Measurements from ENCODE around the gene OCIAD1.
A peak's percentile ranks its signal among the peaks of the same experiment; 100 is the strongest.
"Not testable (repeated sequence)": the region's sequence is repeated elsewhere in the genome, so short reads cannot be mapped to it uniquely, and the experiment has no call there.

Gene OCIAD1

DNA sequence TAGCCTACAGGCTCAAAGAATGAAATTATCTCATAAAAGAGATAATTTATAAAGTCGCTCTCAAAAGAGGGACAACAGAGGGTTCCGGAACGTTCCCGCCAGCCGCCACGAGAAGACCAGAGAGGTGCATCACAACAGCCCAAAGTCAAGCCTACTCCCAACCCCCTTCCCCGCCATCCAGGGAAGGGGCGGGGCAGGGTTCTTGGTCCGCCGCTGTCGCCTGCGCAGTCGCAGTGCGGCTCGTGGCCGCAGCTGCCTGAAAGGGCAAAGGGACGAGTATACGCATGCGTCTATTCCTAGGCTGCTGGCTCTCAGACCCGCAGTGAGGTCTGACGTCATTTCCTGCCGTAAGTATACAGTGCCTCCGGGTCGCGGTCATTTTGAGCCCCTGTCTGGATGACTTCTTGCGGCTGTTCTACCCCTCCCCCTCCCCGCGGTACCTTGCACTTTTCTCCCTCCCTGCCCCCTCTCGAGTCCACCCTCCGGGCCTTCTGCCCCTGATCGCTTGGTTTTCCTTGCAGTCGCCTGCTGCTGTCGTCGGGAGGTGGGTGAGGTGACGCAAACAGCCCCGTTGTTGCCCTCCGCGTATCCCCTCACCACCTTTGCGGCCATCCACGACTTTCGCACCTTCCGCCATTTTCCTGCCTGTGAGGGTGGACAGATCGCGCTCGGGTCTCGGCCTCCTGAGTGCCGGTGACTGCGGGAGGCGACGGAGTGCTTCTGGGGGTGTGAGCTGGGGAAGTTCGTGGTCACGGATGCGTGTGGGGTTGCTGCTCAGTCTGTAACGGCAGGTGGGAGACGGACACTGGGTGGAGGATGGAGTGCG lies at the start of gene OCIAD1:
OCIAD1 (plus strand) TSS at position 383 of the 826 bp plus-strand sequence. CDS start 1,537 bp downstream, outside the sequence.
- peak; percentile 91 for DNase-seq

DNA sequence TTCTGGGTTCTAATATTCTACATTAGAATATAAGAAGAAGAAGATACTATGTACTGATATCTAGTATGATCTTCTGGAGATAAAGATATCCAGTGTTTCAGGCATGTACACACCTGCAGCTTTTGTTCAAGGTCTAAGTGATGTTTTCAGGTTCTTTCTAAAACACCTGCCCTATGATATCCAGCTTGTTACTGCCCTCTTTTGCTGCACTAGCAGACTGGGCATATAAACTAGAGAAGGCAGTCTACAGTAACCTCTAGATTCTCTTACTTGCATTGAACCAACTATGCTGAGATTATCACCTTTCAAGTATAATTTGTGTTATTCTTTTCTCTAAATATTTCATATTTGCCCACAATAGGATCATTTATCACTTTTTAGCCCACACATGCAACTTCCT lies 48.9 kb upstream of the OCIAD1 start:
- DNase-seq = no peak

DNA sequence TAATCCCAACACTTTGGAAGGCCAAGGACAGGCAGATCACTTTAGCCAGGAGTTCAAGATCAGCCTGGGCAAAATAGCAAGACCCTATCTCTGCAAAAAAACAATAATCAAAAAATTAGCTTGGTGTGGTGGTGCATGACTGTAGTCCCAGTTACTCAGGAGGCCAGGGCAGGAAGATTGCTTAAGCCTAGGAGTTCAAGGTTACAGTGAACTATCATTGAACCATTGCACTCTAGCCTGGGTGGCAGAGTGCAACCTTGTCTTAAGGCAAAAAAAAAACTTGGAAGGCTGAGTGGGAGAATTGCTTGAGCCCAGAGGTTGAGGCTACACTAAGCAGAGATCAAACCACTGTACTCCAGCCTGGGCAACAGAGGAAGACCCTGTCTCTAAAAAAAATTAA lies 45.6 kb upstream of the OCIAD1 start:
- no peak for DNase-seq

- DNase-seq = no peak
Observed at GRCh38 chr4:48786549-48786948, 44.3 kb upstream of the OCIAD1 start.

GRCh38 chr4:48787056-48787455 lies 43.8 kb upstream of the OCIAD1 start:
- DNase-seq = no peak

- DNase-seq = no peak
Observed at GRCh38 chr4:48790561-48790960, 40.3 kb upstream of the OCIAD1 start.

GRCh38 chr4:48791313-48791712 lies 39.6 kb upstream of the OCIAD1 start:
- DNase-seq = no peak

DNA sequence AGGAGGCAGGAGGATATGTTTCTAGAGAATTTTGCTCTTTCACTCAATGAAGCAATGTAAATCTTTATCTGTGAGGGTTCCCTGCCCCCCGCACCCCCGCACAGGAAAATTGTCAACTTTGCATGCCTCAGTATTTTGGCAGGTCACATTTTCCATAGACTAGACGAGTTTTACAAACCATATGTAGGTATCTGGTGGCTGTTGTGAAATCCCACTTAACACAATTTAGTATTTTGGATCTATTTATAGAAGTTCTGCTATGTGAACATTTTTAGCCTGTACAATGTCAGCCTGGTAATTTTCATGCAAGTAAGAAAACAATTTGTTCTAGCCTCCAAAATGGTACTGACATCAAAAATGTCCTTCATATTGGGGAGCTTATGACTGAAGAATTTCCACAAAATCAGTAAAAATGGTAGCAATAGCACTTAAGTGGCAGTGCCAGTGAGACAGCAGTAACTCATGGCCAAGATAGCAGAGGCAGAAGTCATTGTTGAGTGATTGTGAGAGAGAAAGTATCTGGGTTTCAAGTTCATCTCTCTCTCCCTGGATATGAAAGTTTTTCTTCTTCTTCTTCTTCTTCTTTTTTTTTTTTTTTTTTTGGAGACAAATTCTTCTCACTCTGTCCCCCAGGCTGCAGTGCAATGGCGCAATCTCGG lies 38.4 kb upstream of the OCIAD1 start:
- DNase-seq = no peak

GRCh38 chr4:48795108-48795507 lies 35.8 kb upstream of the OCIAD1 start:
- no peak for DNase-seq

- DNase-seq = no peak
Observed at GRCh38 chr4:48796191-48796926, 34.5 kb upstream of the OCIAD1 start.

- no peak for DNase-seq
Observed at GRCh38 chr4:48796927-48797679, 33.8 kb upstream of the OCIAD1 start.

DNA sequence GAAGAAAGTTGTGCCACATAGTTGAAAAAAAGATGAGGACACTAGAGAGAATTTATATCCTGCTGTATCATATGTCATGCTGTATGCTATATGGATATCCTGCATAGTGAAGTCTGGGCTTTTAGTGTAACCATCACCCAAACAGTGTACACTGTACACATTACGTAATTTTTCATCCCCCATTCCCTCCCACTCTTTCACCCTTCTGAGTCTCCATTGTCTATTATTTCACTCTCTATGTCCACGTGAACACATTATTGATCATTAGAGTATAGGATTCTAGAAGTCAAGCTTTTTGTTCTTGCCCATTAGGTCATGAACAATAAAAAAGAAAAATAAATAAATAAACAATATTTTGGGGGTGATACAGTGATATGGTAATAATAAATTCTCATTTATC lies 32.8 kb upstream of the OCIAD1 start:
- no peak for DNase-seq

DNA sequence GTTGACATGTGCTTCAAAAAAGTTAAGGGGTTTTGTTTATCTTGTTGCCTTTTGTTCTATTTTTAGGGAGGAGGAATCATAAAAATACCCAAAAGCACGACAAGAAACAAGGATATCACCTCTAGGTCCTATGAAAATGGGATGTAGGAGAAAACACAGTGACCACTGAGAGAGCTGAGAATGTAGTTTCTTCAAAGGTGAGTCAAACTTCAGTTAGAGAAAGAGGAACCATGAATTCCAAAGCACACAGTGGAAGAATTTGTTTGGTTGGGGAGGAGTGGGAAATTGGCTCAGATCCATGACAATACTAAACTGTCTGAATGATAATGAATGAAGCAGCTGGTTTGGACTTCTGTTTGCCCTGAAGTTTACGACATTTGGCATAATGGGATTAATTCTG lies 31.7 kb upstream of the OCIAD1 start:
- no peak for DNase-seq

GRCh38 chr4:48800155-48800554 lies 30.7 kb upstream of the OCIAD1 start:
- not testable (repeated sequence) for DNase-seq

DNA sequence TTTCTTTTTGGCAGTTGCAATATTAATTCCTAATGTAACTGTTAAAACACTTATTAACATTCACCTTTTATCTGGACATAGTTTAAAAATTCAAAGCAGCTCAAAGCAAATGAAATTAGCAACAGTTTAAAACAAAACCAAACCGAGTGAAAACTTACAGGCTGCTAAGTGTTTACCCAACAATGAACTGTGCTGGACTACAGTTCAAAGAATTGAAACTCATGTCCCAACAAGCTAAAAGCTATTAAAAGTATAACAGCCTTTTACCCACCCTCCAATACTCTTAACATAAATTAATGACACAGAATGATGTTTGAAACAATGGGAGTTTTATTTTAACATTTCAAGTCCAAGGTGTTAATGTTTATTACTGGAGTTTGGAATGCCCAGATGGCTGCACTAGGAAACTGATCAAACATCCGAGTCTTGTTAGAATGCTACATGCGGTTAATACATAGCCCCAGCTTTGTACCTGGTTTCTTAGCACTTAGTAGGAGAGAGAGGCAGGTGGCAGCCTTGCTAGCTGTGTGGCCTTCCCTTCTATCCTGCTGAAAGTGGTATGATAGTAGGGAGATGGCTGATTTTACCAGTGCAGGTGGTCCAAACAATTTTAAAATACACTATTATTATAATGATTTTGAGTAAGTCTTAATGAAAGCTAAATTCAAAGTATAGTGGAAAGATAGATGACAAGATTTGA lies 29.7 kb upstream of the OCIAD1 start:
- DNase-seq = peak; percentile 14

- no peak for DNase-seq
Observed at GRCh38 chr4:48804584-48805301, 26.1 kb upstream of the OCIAD1 start.

DNA sequence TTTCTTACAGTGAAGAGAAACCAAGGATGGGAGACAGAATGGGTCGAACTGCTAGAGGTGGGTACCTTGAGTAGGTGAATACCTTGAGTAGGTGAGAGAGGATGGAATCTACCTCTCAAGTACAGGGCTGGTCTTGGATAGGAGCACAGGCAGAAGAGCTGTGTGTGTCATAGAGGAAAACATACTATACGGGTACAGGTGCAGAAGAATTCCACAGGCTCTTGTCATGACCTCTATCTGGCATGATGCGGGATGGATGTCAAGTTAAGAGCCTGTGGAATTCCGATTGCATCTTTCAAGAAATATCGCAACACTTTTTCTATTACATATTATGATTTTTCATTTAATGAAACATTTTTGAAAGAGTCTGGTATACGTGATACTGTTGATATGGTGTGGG lies 18.0 kb upstream of the OCIAD1 start:
- DNase-seq = no peak

- peak; percentile 20 for DNase-seq
Observed at GRCh38 chr4:48813964-48814363, 16.9 kb upstream of the OCIAD1 start.

DNA sequence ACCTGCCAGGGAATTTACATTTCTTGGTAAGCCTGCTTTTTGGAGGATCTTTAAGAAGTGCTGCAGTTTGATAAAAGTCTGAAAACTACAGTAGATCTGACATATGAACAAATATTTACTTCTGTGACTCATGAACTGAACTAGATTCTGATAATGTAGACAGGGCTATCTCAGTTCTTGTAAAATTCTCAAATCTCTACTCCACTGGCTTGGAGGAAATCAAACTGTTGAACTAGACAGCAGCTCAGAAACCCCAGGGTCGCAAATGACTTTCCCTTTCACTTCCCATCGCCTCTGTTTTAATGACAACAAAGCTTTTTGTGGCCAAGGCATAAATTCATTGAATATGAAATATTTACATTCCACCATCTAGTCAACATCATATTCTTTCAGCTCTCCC lies 15.4 kb upstream of the OCIAD1 start:
- no peak for DNase-seq

DNA sequence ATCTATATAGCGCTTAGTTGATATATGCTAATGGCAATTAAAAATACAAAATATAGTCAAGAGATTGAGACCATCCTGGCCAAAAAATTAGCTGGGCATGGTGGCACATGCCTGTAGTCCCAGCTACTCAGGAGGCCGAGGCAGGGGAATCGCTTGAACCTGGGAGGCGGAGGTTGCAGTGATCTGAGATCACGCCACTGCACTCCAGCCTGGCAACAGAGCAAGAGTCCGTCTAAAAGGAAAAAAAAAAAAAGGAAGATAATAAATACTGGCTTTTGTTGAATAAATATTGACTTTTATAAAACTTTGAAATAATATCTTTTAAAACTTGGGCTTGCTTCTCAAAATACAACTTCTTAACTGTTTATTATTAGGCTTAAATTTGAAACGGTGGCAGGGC lies 14.6 kb upstream of the OCIAD1 start:
- not testable (repeated sequence) for DNase-seq

- no peak for DNase-seq
Observed at GRCh38 chr4:48816971-48817370, 13.9 kb upstream of the OCIAD1 start.

- not testable (repeated sequence) for DNase-seq
Observed at GRCh38 chr4:48821431-48821830, 9.5 kb upstream of the OCIAD1 start.

Measured in NCI-H510A treated with DMSO at 0.1 percent for 48 hours (cell line).